ENCODE data around the gene EYS.
"Not testable (repeated sequence)": the region's sequence is repeated elsewhere in the genome, so short reads cannot be mapped to it uniquely, and the experiment has no call there.

Gene EYS

GRCh38 chr6:65631711-65632110, 75.3 kb downstream of the EYS start:
- DNase-seq = no peak

GRCh38 chr6:65627434-65627999, 79.5 kb downstream of the EYS start:
- DNase-seq = not testable (repeated sequence)

- DNase-seq = no peak
Observed at GRCh38 chr6:65627015-65627414, 80.0 kb downstream of the EYS start.

GRCh38 chr6:65623566-65623965, 83.5 kb downstream of the EYS start:
- no peak for DNase-seq

GRCh38 chr6:65610746-65611145, 96.3 kb downstream of the EYS start:
- DNase-seq = no peak

GRCh38 chr6:65595540-65595939, 111.5 kb downstream of the EYS start:
- no peak for DNase-seq

- DNase-seq = no peak
Observed at GRCh38 chr6:65570340-65570739, 136.7 kb downstream of the EYS start.

- DNase-seq = no peak
Observed at GRCh38 chr6:65569505-65569904, 137.5 kb downstream of the EYS start.

GRCh38 chr6:65569056-65569455, 138.0 kb downstream of the EYS start:
- not testable (repeated sequence) for DNase-seq

- no peak for DNase-seq
Observed at GRCh38 chr6:65566117-65566516, 140.9 kb downstream of the EYS start.

- no peak for DNase-seq
Observed at GRCh38 chr6:65558071-65558470, 149.0 kb downstream of the EYS start.

GRCh38 chr6:65557224-65557623, 149.8 kb downstream of the EYS start:
- DNase-seq = peak; percentile 50

GRCh38 chr6:65546894-65547293, 160.1 kb downstream of the EYS start:
- DNase-seq = no peak

- no peak for DNase-seq
Observed at GRCh38 chr6:65545920-65546319, 161.1 kb downstream of the EYS start.

GRCh38 chr6:65538644-65539043, 168.4 kb downstream of the EYS start:
- no peak for DNase-seq

GRCh38 chr6:65537600-65537999, 169.4 kb downstream of the EYS start:
- DNase-seq = no peak

- DNase-seq = peak; percentile 69
Observed at GRCh38 chr6:65531533-65531932, 175.5 kb downstream of the EYS start.

GRCh38 chr6:65524232-65524631, 182.8 kb downstream of the EYS start:
- no peak for DNase-seq

GRCh38 chr6:65505736-65506135, 201.3 kb downstream of the EYS start:
- peak; percentile 39 for DNase-seq

GRCh38 chr6:65501045-65501444, 206.0 kb downstream of the EYS start:
- no peak for DNase-seq

GRCh38 chr6:65483652-65484051, 223.4 kb downstream of the EYS start:
- not testable (repeated sequence) for DNase-seq

- DNase-seq = no peak
Observed at GRCh38 chr6:65469650-65470049, 237.4 kb downstream of the EYS start.

- no peak for DNase-seq
Observed at GRCh38 chr6:65468307-65468706, 238.7 kb downstream of the EYS start.

- no peak for DNase-seq
Observed at GRCh38 chr6:65461121-65461520, 245.9 kb downstream of the EYS start.

GRCh38 chr6:65452333-65452732, 254.7 kb downstream of the EYS start:
- DNase-seq = no peak

- no peak for DNase-seq
Observed at GRCh38 chr6:65450451-65450850, 256.6 kb downstream of the EYS start.
